Sigmoid colon (tissue), 4 donors: ENCODE measurements around the gene NANS.

Source experiments
- EP300 ChIP-seq, 4 donors: sonication (generic); formaldehyde crosslinking; IDR thresholded peaks; one replicate each; pipeline ENCODE4 v1.6.1; 2017; ENCODE audit warnings: antibody characterized with exemption in 4 of 4
- TF ChIP-seq, protein P1 (sequence below), 4 experiments: fragments of 450-650 bp in 3 of 4; fragments of 200-600 bp in 1 of 4; IDR thresholded peaks; one replicate each; pipeline ENCODE4 v1.5.1; 2016 to 2019; ENCODE audit warnings: antibody characterized with exemption in 4 of 4, mild to moderate bottlenecking in 3 of 4, moderate library complexity in 2 of 4

DNA sequence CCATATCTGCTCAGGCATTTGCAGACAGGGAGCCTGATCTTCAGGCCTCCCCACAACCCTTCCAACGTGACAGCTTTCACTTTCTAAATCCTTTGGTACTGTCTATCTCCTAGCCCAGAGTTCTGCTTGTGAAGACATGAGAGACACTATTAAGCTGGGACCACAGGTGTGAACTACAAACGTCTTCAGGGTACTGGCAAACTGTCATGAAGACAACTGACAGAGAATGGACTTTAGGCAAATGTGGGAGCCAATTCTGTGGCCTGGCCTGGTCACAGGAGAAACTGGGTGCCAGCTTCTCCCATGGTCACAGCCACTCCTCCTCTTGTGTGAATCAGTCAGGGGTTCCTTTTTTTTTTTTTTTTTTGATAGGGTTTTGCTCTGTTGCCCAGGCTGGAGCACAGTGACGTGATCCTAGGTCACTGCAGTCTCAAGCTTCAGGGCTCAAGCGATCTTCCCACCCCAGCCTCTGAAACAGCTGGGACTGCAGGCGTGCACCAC is 52.0 kb downstream of the NANS start:
- TF ChIP-seq, protein P1, sequence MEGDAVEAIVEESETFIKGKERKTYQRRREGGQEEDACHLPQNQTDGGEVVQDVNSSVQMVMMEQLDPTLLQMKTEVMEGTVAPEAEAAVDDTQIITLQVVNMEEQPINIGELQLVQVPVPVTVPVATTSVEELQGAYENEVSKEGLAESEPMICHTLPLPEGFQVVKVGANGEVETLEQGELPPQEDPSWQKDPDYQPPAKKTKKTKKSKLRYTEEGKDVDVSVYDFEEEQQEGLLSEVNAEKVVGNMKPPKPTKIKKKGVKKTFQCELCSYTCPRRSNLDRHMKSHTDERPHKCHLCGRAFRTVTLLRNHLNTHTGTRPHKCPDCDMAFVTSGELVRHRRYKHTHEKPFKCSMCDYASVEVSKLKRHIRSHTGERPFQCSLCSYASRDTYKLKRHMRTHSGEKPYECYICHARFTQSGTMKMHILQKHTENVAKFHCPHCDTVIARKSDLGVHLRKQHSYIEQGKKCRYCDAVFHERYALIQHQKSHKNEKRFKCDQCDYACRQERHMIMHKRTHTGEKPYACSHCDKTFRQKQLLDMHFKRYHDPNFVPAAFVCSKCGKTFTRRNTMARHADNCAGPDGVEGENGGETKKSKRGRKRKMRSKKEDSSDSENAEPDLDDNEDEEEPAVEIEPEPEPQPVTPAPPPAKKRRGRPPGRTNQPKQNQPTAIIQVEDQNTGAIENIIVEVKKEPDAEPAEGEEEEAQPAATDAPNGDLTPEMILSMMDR (IDR thresholded peaks at IDR 0.05): no peak
- no peak for TF ChIP-seq EP300 (IDR thresholded peaks at IDR 0.05)
